Small intestine (tissue), 7 donors: ENCODE measurements around the gene PLTP. TPM values are rescaled to one million over a fixed set of nuclear protein-coding genes. Genes with fewer than 3 reads are reported as not detected.

Source experiments
- DNase-seq, 2 donors: peaks; one replicate each; pipeline versions ENCODE4 v3.0.0 to v3.0.0-alpha.2; 2013
- FAIRE-seq: peaks from 2 replicates; lab custom pipeline; 2012; peaks lifted over from hg19 to GRCh38; lab: Jason Lieb, UNC
- H3K27ac ChIP-seq, 3 donors: one replicate each; pipeline ENCODE4 v1.5.1; 2013; ENCODE audit warnings: low read length in 2 of 3, mild to moderate bottlenecking in 2 of 3, control low read depth in 1 of 3, inconsistent platforms in 1 of 3, low read depth in 1 of 3, moderate library complexity in 1 of 3
- H3K27me3 ChIP-seq, 3 donors: one replicate each; pipeline ENCODE4 v1.6.1; 2013; ENCODE audit warnings: low read length in 3 of 3, inconsistent platforms in 1 of 3; ENCODE audit not compliant: control insufficient read depth in 3 of 3, insufficient read depth in 3 of 3
- H3K36me3 ChIP-seq, 3 donors: one replicate each; pipeline ENCODE4 v1.6.1; 2013; ENCODE audit warnings: low read length in 3 of 3, inconsistent platforms in 1 of 3, low read depth in 1 of 3, mild to moderate bottlenecking in 1 of 3, moderate library complexity in 1 of 3; ENCODE audit not compliant: control insufficient read depth in 3 of 3, insufficient read depth in 2 of 3
- H3K4me1 ChIP-seq, 3 donors: one replicate each; pipeline ENCODE4 v1.6.1; 2013; ENCODE audit warnings: low read length in 2 of 3, inconsistent platforms in 1 of 3, low read depth in 1 of 3, mild to moderate bottlenecking in 1 of 3, moderate library complexity in 1 of 3; ENCODE audit not compliant: control insufficient read depth in 3 of 3, insufficient read depth in 2 of 3
- H3K4me3 ChIP-seq, 3 donors: one replicate each; pipeline ENCODE4 v1.5.1; 2013; ENCODE audit warnings: low read length in 3 of 3, control low read depth in 1 of 3, inconsistent platforms in 1 of 3, low read depth in 1 of 3, mild to moderate bottlenecking in 1 of 3, moderate library complexity in 1 of 3
- H3K9me3 ChIP-seq, 2 donors: one replicate each; pipeline ENCODE4 v1.6.1; 2013; ENCODE audit warnings: low read depth in 1 of 2, low read length in 1 of 2; ENCODE audit not compliant: control insufficient read depth in 2 of 2, insufficient read depth in 1 of 2
- WGBS, 3 donors: extraction: QIAGEN DNeasy Blood & Tissue Kit; methylation state at CpG; one replicate each; pipeline ENCODE4 v1.1.7; 2013; 5-methylcytosine and 5-hydroxymethylcytosine counted together
- polyA plus RNA-seq, 4 donors: library from polyadenylated mRNA; stranded (reverse) in 3 of 4; unstranded in 1 of 4; fragments of 200-250 nt in 3 of 4; fragments of 120-200 nt in 1 of 4; gene quantifications; one replicate each; pipeline versions ENCODE4 v1.2.1 to v1.2.3, GENCODE V29; 2013
- donor health status: healthy with polysubstance abuse.
- donor health status: control.
- donor health status: control.
- donor health status: Bipolar disorder and iron deficiency.
- donor health status: healthy.

The PLTP gene
- polyA plus RNA-seq, 4 donors = 2.0 to 67.4 (median 17.1) TPM

GRCh38 chr20:45952861-45953260 lies 40.9 kb upstream of the PLTP start:
- no peak for DNase-seq
- H3K9me3 ChIP-seq = no peaks in the 10 kb centered on the region
- no peaks in the 10 kb centered on the region for H3K27me3 ChIP-seq
- H3K4me3 ChIP-seq = no peak overlapping the region
- FAIRE-seq = no peak
- H3K27ac ChIP-seq = no peak overlapping the region
- no peaks in the 10 kb centered on the region for H3K4me1 ChIP-seq
- H3K36me3 ChIP-seq = peaks cover 17 to 73% (median 19%) of the 10 kb centered on the region in 3 donors
- 94 to 97% (median 95%) methylated on average over 5 of the region's 5 CpGs for WGBS, 3 donors

GRCh38 chr20:45951925-45952834 lies 40.2 kb upstream of the PLTP start:
- FAIRE-seq (no peak), DNase-seq (no peak)
- Histone ChIP-seq H3K36me3 (peaks cover 14 to 73% (median 18%) of the 10 kb centered on the region in 3 donors), H3K4me3 (no peak overlapping the region), H3K4me1 (no peaks in the 10 kb centered on the region), H3K27me3 (no peaks in the 10 kb centered on the region), H3K27ac (no peak overlapping the region), H3K9me3 (no peaks in the 10 kb centered on the region)
- WGBS, 3 donors = 93 to 94% (median 94%) methylated on average over 17 to 19 of the region's 19 CpGs

GRCh38 chr20:45950330-45950646 lies 38.3 kb upstream of the PLTP start:
- no peak overlapping the region for H3K27ac ChIP-seq
- no peak overlapping the region for H3K4me3 ChIP-seq

GRCh38 chr20:45949542-45950329 lies 37.8 kb upstream of the PLTP start:
- DNase-seq (no peak), FAIRE-seq (no peak)
- Histone ChIP-seq H3K27me3 (no peaks in the 10 kb centered on the region), H3K4me3 (no peak overlapping the region), H3K9me3 (no peaks in the 10 kb centered on the region), H3K4me1 (no peaks in the 10 kb centered on the region), H3K27ac (no peak overlapping the region), H3K36me3 (peaks cover 10 to 91% (median 24%) of the 10 kb centered on the region in 3 donors)
- 81 to 87% (median 84%) methylated on average over 13 of the region's 13 CpGs for WGBS, 3 donors

More at GRCh38 chr20:45950330-45950646, 38.3 kb upstream of the PLTP start:
- H3K9me3 ChIP-seq = no peaks in the 10 kb centered on the region
- no peaks in the 10 kb centered on the region for H3K4me1 ChIP-seq
- FAIRE-seq (no peak), DNase-seq (no peak)
- H3K27me3 ChIP-seq = no peaks in the 10 kb centered on the region
- WGBS, 3 donors = 92 to 94% (median 93%) methylated on average over 9 of the region's 9 CpGs
- peaks cover 10 to 86% (median 24%) of the 10 kb centered on the region in 3 donors for H3K36me3 ChIP-seq

- H3K36me3 ChIP-seq = peaks cover 10 to 92% (median 25%) of the 10 kb centered on the region in 3 donors
- no peaks in the 10 kb centered on the region for H3K27me3 ChIP-seq
- H3K9me3 ChIP-seq = no peaks in the 10 kb centered on the region
- no peaks in the 10 kb centered on the region for H3K4me1 ChIP-seq
- DNase-seq (no peak), FAIRE-seq (no peak)
- H3K27ac ChIP-seq = no peak overlapping the region
- 72 to 84% (median 81%) methylated on average over 10 of the region's 10 CpGs for WGBS, 3 donors
- no peak overlapping the region for H3K4me3 ChIP-seq
Observed at GRCh38 chr20:45948742-45949541, 37.0 kb upstream of the PLTP start.

GRCh38 chr20:45948261-45948733 lies 36.3 kb upstream of the PLTP start:
- Histone ChIP-seq H3K27ac (no peak overlapping the region), H3K36me3 (peaks cover 10 to 91% (median 32%) of the 10 kb centered on the region in 3 donors), H3K27me3 (no peaks in the 10 kb centered on the region), H3K9me3 (no peaks in the 10 kb centered on the region), H3K4me3 (no peak overlapping the region), H3K4me1 (no peaks in the 10 kb centered on the region)
- no peak for DNase-seq
- FAIRE-seq = no peak
- 78 to 93% (median 86%) methylated on average over 7 of the region's 7 CpGs for WGBS, 3 donors

GRCh38 chr20:45947110-45947866 lies 35.3 kb upstream of the PLTP start:
- no peaks in the 10 kb centered on the region for H3K27me3 ChIP-seq
- FAIRE-seq = no peak
- H3K27ac ChIP-seq = no peak overlapping the region
- DNase-seq = no peak
- peaks cover 12 to 91% (median 35%) of the 10 kb centered on the region in 3 donors for H3K36me3 ChIP-seq
- H3K4me3 ChIP-seq = no peak overlapping the region
- 82 to 89% (median 86%) methylated on average over 25 to 29 of the region's 29 CpGs for WGBS, 3 donors
- H3K4me1 ChIP-seq = no peaks in the 10 kb centered on the region
- H3K9me3 ChIP-seq = no peaks in the 10 kb centered on the region
